ENCODE measurements around the gene MPHOSPH10.
"Not testable (repeated sequence)": the region's sequence is repeated elsewhere in the genome, so short reads cannot be mapped to it uniquely, and the experiment has no call there.

MPHOSPH10 gene

GRCh38 chr2:71083752-71084312, 46.6 kb upstream of the MPHOSPH10 start:
- not testable (repeated sequence) for H2AFZ ChIP-seq (ENCODE audit: low read length); H2AK5ac ChIP-seq (ENCODE audit: low read depth, low read length); DNase-seq (ENCODE audit: low spot score); H3K36me3 ChIP-seq (replicated peaks in 1 of 2; ENCODE audit: control insufficient read depth in 2 of 2, insufficient read depth in 2 of 2, low read length in 2 of 2); H3K4me3 ChIP-seq (ENCODE audit: low read length in 2 of 2); H3K18ac ChIP-seq (ENCODE audit: low read length); H3K4me2 ChIP-seq (ENCODE audit: insufficient read depth, low read length, poor library complexity, severe bottlenecking); H2BK5ac ChIP-seq (ENCODE audit: low read length); H3K4me1 ChIP-seq (ENCODE audit: control insufficient read depth in 2 of 2, insufficient read depth in 1 of 2, low read depth in 1 of 2, low read length in 2 of 2); H3K4ac ChIP-seq (ENCODE audit: low read length); H2BK12ac ChIP-seq (ENCODE audit: low read length); H4K91ac ChIP-seq (ENCODE audit: low read depth, low read length, poor library complexity); H2BK120ac ChIP-seq (ENCODE audit: low read depth, low read length); H3K9me3 ChIP-seq (replicated peaks in 1 of 2; ENCODE audit: control insufficient read depth in 2 of 2, insufficient read depth in 1 of 2, low read depth in 1 of 2, low read length in 2 of 2); H3K27me3 ChIP-seq (ENCODE audit: control insufficient read depth in 3 of 3, insufficient read depth in 3 of 3, low read depth in 1 of 3, low read length in 3 of 3); H3K27ac ChIP-seq (replicated peaks; ENCODE audit: low read length); H3K23ac ChIP-seq (ENCODE audit: low read depth, low read length, poor library complexity); H3K14ac ChIP-seq (ENCODE audit: low read length); H2BK15ac ChIP-seq (ENCODE audit: low read length); H3K79me1 ChIP-seq (ENCODE audit: low read depth, low read length); H4K8ac ChIP-seq (ENCODE audit: low read depth, low read length); H3K9ac ChIP-seq (ENCODE audit: low read depth, low read length, poor library complexity)
- no CpG with 5 or more reads among the region's 13 CpGs for WGBS, 2 donors (ENCODE audit: extremely low coverage in 2 of 2, insufficient read length in 2 of 2, insufficient replicate concordance in 1 of 2)

GRCh38 chr2:71085325-71086003, 45.0 kb upstream of the MPHOSPH10 start:
- not testable (repeated sequence) for H3K9ac ChIP-seq (ENCODE audit: low read depth, low read length, poor library complexity); H3K14ac ChIP-seq (ENCODE audit: low read length); H2BK120ac ChIP-seq (ENCODE audit: low read depth, low read length); H2AK5ac ChIP-seq (ENCODE audit: low read depth, low read length); H3K4me2 ChIP-seq (ENCODE audit: insufficient read depth, low read length, poor library complexity, severe bottlenecking); H3K9me3 ChIP-seq (replicated peaks in 1 of 2; ENCODE audit: control insufficient read depth in 2 of 2, insufficient read depth in 1 of 2, low read depth in 1 of 2, low read length in 2 of 2); H3K23ac ChIP-seq (ENCODE audit: low read depth, low read length, poor library complexity); H4K8ac ChIP-seq (ENCODE audit: low read depth, low read length); H2BK12ac ChIP-seq (ENCODE audit: low read length); H3K18ac ChIP-seq (ENCODE audit: low read length); H4K91ac ChIP-seq (ENCODE audit: low read depth, low read length, poor library complexity); DNase-seq (ENCODE audit: low spot score); H3K27ac ChIP-seq (replicated peaks; ENCODE audit: low read length); H3K4me1 ChIP-seq (ENCODE audit: control insufficient read depth in 2 of 2, insufficient read depth in 1 of 2, low read depth in 1 of 2, low read length in 2 of 2); H3K79me1 ChIP-seq (ENCODE audit: low read depth, low read length); H2BK15ac ChIP-seq (ENCODE audit: low read length); H2AFZ ChIP-seq (ENCODE audit: low read length); H3K27me3 ChIP-seq (ENCODE audit: control insufficient read depth in 3 of 3, insufficient read depth in 3 of 3, low read depth in 1 of 3, low read length in 3 of 3); H3K36me3 ChIP-seq (replicated peaks in 1 of 2; ENCODE audit: control insufficient read depth in 2 of 2, insufficient read depth in 2 of 2, low read length in 2 of 2); H2BK5ac ChIP-seq (ENCODE audit: low read length); H3K4me3 ChIP-seq (ENCODE audit: low read length in 2 of 2); H3K4ac ChIP-seq (ENCODE audit: low read length)
- no CpG with 5 or more reads among the region's 9 CpGs for WGBS, 2 donors (ENCODE audit: extremely low coverage in 2 of 2, insufficient read length in 2 of 2, insufficient replicate concordance in 1 of 2)

DNA sequence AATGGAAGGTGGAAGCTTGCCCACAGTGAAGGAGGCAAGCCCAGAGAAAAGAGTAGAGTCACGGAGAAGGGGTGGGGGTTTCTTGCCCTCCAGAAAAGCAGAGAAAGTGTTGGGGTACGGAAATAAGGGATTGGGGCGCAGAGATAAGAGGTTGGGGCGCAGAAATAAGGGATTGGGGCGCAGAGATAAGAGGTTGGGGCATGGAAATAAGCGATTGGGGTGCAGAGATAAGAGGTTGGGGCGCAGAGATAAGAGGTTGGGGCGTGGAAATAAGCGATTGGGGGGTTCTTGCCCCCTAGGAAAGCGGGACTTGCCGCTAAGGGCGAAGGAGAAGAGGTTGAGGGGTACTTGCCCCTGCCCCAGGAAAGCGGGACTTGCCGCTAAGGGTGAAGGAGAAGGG, 41.0 kb upstream of the MPHOSPH10 start:
- H2AFZ ChIP-seq (ENCODE audit: low read length); H2BK12ac ChIP-seq (ENCODE audit: low read length); H3K14ac ChIP-seq (ENCODE audit: low read length); H2BK120ac ChIP-seq (ENCODE audit: low read depth, low read length); H3K79me1 ChIP-seq (ENCODE audit: low read depth, low read length); H3K4me3 ChIP-seq (ENCODE audit: low read length in 2 of 2); H3K9me3 ChIP-seq (replicated peaks in 1 of 2; ENCODE audit: control insufficient read depth in 2 of 2, insufficient read depth in 1 of 2, low read depth in 1 of 2, low read length in 2 of 2); H2BK15ac ChIP-seq (ENCODE audit: low read length); H3K4me2 ChIP-seq (ENCODE audit: insufficient read depth, low read length, poor library complexity, severe bottlenecking); H3K23ac ChIP-seq (ENCODE audit: low read depth, low read length, poor library complexity); H4K91ac ChIP-seq (ENCODE audit: low read depth, low read length, poor library complexity); H3K4me1 ChIP-seq (ENCODE audit: control insufficient read depth in 2 of 2, insufficient read depth in 1 of 2, low read depth in 1 of 2, low read length in 2 of 2); H3K18ac ChIP-seq (ENCODE audit: low read length); H4K8ac ChIP-seq (ENCODE audit: low read depth, low read length); DNase-seq (ENCODE audit: low spot score); H3K27me3 ChIP-seq (ENCODE audit: control insufficient read depth in 3 of 3, insufficient read depth in 3 of 3, low read depth in 1 of 3, low read length in 3 of 3); H3K27ac ChIP-seq (replicated peaks; ENCODE audit: low read length); H2BK5ac ChIP-seq (ENCODE audit: low read length); H2AK5ac ChIP-seq (ENCODE audit: low read depth, low read length); H3K4ac ChIP-seq (ENCODE audit: low read length); H3K36me3 ChIP-seq (replicated peaks in 1 of 2; ENCODE audit: control insufficient read depth in 2 of 2, insufficient read depth in 2 of 2, low read length in 2 of 2); H3K9ac ChIP-seq (ENCODE audit: low read depth, low read length, poor library complexity): not testable (repeated sequence)
- WGBS, 2 donors (ENCODE audit: extremely low coverage in 2 of 2, insufficient read length in 2 of 2, insufficient replicate concordance in 1 of 2) = no CpG with 5 or more reads among the region's 14 CpGs

- not testable (repeated sequence) for H2AFZ ChIP-seq (ENCODE audit: low read length); H2BK12ac ChIP-seq (ENCODE audit: low read length); H4K8ac ChIP-seq (ENCODE audit: low read depth, low read length); H3K79me1 ChIP-seq (ENCODE audit: low read depth, low read length); H3K9ac ChIP-seq (ENCODE audit: low read depth, low read length, poor library complexity); H3K4me1 ChIP-seq (ENCODE audit: control insufficient read depth in 2 of 2, insufficient read depth in 1 of 2, low read depth in 1 of 2, low read length in 2 of 2); H2AK5ac ChIP-seq (ENCODE audit: low read depth, low read length); H4K91ac ChIP-seq (ENCODE audit: low read depth, low read length, poor library complexity); H3K14ac ChIP-seq (ENCODE audit: low read length); H3K23ac ChIP-seq (ENCODE audit: low read depth, low read length, poor library complexity); H3K9me3 ChIP-seq (replicated peaks in 1 of 2; ENCODE audit: control insufficient read depth in 2 of 2, insufficient read depth in 1 of 2, low read depth in 1 of 2, low read length in 2 of 2); H2BK15ac ChIP-seq (ENCODE audit: low read length); H3K36me3 ChIP-seq (replicated peaks in 1 of 2; ENCODE audit: control insufficient read depth in 2 of 2, insufficient read depth in 2 of 2, low read length in 2 of 2); H3K27me3 ChIP-seq (ENCODE audit: control insufficient read depth in 3 of 3, insufficient read depth in 3 of 3, low read depth in 1 of 3, low read length in 3 of 3); H3K27ac ChIP-seq (replicated peaks; ENCODE audit: low read length); H3K4me2 ChIP-seq (ENCODE audit: insufficient read depth, low read length, poor library complexity, severe bottlenecking); DNase-seq (ENCODE audit: low spot score); H3K4me3 ChIP-seq (ENCODE audit: low read length in 2 of 2); H2BK5ac ChIP-seq (ENCODE audit: low read length); H3K18ac ChIP-seq (ENCODE audit: low read length); H3K4ac ChIP-seq (ENCODE audit: low read length); H2BK120ac ChIP-seq (ENCODE audit: low read depth, low read length)
- no CpG with 5 or more reads among the region's 9 CpGs for WGBS, 2 donors (ENCODE audit: extremely low coverage in 2 of 2, insufficient read length in 2 of 2, insufficient replicate concordance in 1 of 2)
Measured at GRCh38 chr2:71091808-71092207, 38.6 kb upstream of the MPHOSPH10 start.

Measured in neuronal stem cell (in vitro differentiated cells).